Keratinocyte (primary cell): Measurements from ENCODE around the gene GDPD4.

Experiments
- CTCF ChIP-seq, 3 experiments: IDR thresholded peaks in 1 of 3; conservative IDR thresholded peaks in 1 of 3; optimal IDR thresholded peaks in 1 of 3; 2 replicates in 2 of 3; 3 replicates in 1 of 3; pipeline versions ENCODE3 to v1.5.1; 2011; ENCODE audit warnings: low read length in 3 of 3, mild to moderate bottlenecking in 3 of 3, moderate library complexity in 2 of 3, control low read depth in 1 of 3, inconsistent platforms in 1 of 3; ENCODE audit not compliant: insufficient read depth in 2 of 3; ENCODE audit errors: extremely low read depth in 1 of 3
- EZH2 ChIP-seq: IDR thresholded peaks from one replicate; pipeline ENCODE4 v1.6.1; 2012; ENCODE audit warnings: inconsistent platforms, mild to moderate bottlenecking, low read length, moderate library complexity

- TF ChIP-seq CTCF (optimal IDR thresholded peaks at IDR 0.05 in 1 of 3, IDR thresholded peaks at IDR 0.05 in 1 of 3, conservative IDR thresholded peaks at IDR 0.05 in 1 of 3; ENCODE audit: extremely low read depth in 1 of 3, insufficient read depth in 2 of 3, low read length in 3 of 3) (no peak), EZH2 (no peak)
Observed at GRCh38 chr11:77278595-77279506, 22.6 kb downstream of the GDPD4 start.
